ENCODE results near the gene PSMA5. TPM values are rescaled to one million over a fixed set of nuclear protein-coding genes. Genes with fewer than 3 reads are reported as not detected.

Gene PSMA5
- total and polyA plus RNA-seq, 11 donors, result 24.3 to 94.7 (median 61.0) TPM

- H3K4me1 ChIP-seq, result peaks cover 18 to 90% (median 71%) of the 10 kb centered on the region in 12 donors
- intact Hi-C loops (cut with DNase I), result loop anchor here in 3 of 10 donors (5.0 to 10.0 kb wide), 2 partner anchors 39 to 46 kb away; no protein-coding TSS in a partner anchor
- DNase-seq (no peak), ATAC-seq (peak in 1 of 4 donors; percentile 13)
- H3K4me3 ChIP-seq, result peak overlapping the region in 10 of 12 donors; percentile 4 to 46 (median 38)
- no peaks in the 10 kb centered on the region for H3K27me3 ChIP-seq
- H3K27ac ChIP-seq, result peak overlapping the region; percentile 83 to 95 (median 88)
- no peaks in the 10 kb centered on the region for H3K9me3 ChIP-seq
- TF ChIP-seq CTCF (IDR thresholded peaks at IDR 0.05), result no peak
- WGBS, 4 donors, result 7 to 27% (median 12%) methylated on average over 3 of the region's 3 CpGs
- no peaks in the 10 kb centered on the region for H3K36me3 ChIP-seq
These were observed 35.1 kb downstream of the PSMA5 start for GRCh38 chr1:109391157-109391556.

- Histone ChIP-seq H3K36me3 (no peaks in the 10 kb centered on the region), H3K9me3 (no peaks in the 10 kb centered on the region), H3K4me1 (peaks cover 13 to 92% (median 74%) of the 10 kb centered on the region in 12 donors), H3K27ac (peak overlapping the region; percentile 58 to 95 (median 88)), H3K4me3 (peak overlapping the region in 7 of 12 donors; percentile 6 to 46 (median 39)), H3K27me3 (no peaks in the 10 kb centered on the region)
- ATAC-seq, result no peak
- intact Hi-C loops (cut with DNase I), result loop anchor here in 3 of 10 donors (5.0 to 10.0 kb wide), 2 partner anchors 37 to 45 kb away; no protein-coding TSS in a partner anchor
- WGBS, 4 donors, result 61 to 75% (median 68%) methylated on average over 5 of the region's 5 CpGs
- DNase-seq, result no peak
- TF ChIP-seq CTCF (IDR thresholded peaks at IDR 0.05), result no peak
- no peak for TF ChIP-seq POLR2A (IDR thresholded peaks at IDR 0.05)
These were observed 36.5 kb downstream of the PSMA5 start for GRCh38 chr1:109389638-109390341.

GRCh38 chr1:109388884-109389637 lies 37.2 kb downstream of the PSMA5 start:
- H3K27me3 ChIP-seq, result no peaks in the 10 kb centered on the region
- peak overlapping the region; percentile 58 to 95 (median 88) for H3K27ac ChIP-seq
- H3K9me3 ChIP-seq, result peaks cover 0 to 3% (median 0%) of the 10 kb centered on the region in 12 donors
- TF ChIP-seq POLR2A (IDR thresholded peaks at IDR 0.05) (no peak), CTCF (IDR thresholded peaks at IDR 0.05) (no peak)
- H3K36me3 ChIP-seq, result no peaks in the 10 kb centered on the region
- peaks cover 10 to 93% (median 73%) of the 10 kb centered on the region in 12 donors for H3K4me1 ChIP-seq
- intact Hi-C loops (cut with DNase I), result no loop called here
- H3K4me3 ChIP-seq, result peak overlapping the region in 1 of 12 donors; percentile 11
- DNase-seq, result no peak
- ATAC-seq, result no peak
- WGBS, 4 donors, result 48 to 71% (median 56%) methylated on average over 7 of the region's 7 CpGs

GRCh38 chr1:109388208-109388711 lies 38.0 kb downstream of the PSMA5 start:
- intact Hi-C loops (cut with DNase I), result no loop called here
- Histone ChIP-seq H3K9me3 (peaks cover 0 to 3% (median 0%) of the 10 kb centered on the region in 12 donors), H3K27ac (peak overlapping the region in 10 of 12 donors; percentile 22 to 95 (median 86)), H3K36me3 (no peaks in the 10 kb centered on the region), H3K27me3 (no peaks in the 10 kb centered on the region), H3K4me1 (peaks cover 2 to 91% (median 68%) of the 10 kb centered on the region in 12 donors), H3K4me3 (no peak overlapping the region)
- ATAC-seq (no peak), DNase-seq (no peak)
- TF ChIP-seq POLR2A (IDR thresholded peaks at IDR 0.05) (no peak), CTCF (IDR thresholded peaks at IDR 0.05) (no peak)
- 92 to 94% (median 92%) methylated on average over 5 of the region's 5 CpGs for WGBS, 4 donors
